ENCODE measurements around the gene FRMD4A.

FRMD4A gene

DNA sequence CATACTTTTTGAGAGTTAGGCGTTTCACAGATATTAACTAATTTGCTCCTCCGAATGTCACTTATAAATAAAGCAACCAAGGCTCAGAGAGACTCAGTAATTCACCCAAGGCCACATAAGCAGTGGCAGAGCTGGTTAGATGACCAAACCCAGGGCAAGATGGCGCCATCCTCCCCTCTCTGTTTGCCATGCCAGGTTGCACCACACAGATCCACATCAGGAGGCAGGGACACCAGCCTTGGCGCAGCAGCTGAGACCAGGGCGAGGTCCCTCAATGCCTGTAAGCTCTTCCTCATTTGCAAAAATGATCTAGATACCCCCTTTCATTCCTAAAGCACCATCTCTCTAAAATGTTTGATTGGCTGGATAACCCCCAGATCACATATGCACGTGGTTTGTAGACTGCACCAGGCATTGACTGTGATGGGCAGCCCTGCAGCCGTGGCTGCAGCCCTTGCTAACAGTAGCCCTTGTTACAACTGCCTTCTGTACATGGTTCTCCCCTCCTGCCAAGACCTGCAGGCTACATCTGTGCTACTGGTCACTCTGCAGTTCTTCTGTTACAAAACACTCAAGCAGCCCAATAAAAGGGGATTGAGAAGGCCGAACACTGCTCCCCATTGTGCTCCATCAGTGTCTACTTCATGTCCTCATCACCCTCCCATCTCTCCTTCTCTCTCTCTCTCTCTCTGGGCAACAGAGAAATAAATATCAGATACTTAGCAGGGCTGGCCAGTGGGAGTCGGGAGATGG is 445.3 kb downstream of the FRMD4A start:
- Histone ChIP-seq H3K9me2 (replicated peaks; ENCODE audit: control insufficient read depth, low read length) (no peaks in the 10 kb centered on the region), H3F3A (ENCODE audit: control insufficient read depth, insufficient read depth) (no peaks in the 10 kb centered on the region), H3K4me2 (ENCODE audit: low read length) (no peak overlapping the region), H3K79me2 (ENCODE audit: control insufficient read depth, low read length) (no peaks in the 10 kb centered on the region), H3K4me3 (ENCODE audit: low read length) (no peak overlapping the region), H3K27ac (ENCODE audit: low read depth, low read length) (no peak overlapping the region), H3K27me3 (ENCODE audit: control insufficient read depth, low read length) (peaks cover 43% of the 10 kb centered on the region), H3K36me3 (ENCODE audit: control insufficient read depth, low read length) (no peaks in the 10 kb centered on the region), H3K9me3 (ENCODE audit: control insufficient read depth, insufficient read depth, low read length) (no peaks in the 10 kb centered on the region), H4K20me1 (ENCODE audit: control insufficient read depth, insufficient read depth, low read depth, low read length) (no peaks in the 10 kb centered on the region), H3K4me1 (ENCODE audit: control insufficient read depth, low read length) (peaks cover 28% of the 10 kb centered on the region)
- TF ChIP-seq, protein P1, sequence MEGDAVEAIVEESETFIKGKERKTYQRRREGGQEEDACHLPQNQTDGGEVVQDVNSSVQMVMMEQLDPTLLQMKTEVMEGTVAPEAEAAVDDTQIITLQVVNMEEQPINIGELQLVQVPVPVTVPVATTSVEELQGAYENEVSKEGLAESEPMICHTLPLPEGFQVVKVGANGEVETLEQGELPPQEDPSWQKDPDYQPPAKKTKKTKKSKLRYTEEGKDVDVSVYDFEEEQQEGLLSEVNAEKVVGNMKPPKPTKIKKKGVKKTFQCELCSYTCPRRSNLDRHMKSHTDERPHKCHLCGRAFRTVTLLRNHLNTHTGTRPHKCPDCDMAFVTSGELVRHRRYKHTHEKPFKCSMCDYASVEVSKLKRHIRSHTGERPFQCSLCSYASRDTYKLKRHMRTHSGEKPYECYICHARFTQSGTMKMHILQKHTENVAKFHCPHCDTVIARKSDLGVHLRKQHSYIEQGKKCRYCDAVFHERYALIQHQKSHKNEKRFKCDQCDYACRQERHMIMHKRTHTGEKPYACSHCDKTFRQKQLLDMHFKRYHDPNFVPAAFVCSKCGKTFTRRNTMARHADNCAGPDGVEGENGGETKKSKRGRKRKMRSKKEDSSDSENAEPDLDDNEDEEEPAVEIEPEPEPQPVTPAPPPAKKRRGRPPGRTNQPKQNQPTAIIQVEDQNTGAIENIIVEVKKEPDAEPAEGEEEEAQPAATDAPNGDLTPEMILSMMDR (IDR thresholded peaks at IDR 0.05; ENCODE audit: low read depth, low read length, poor library complexity, severe bottlenecking), result no peak
- TF ChIP-seq EZH2phosphoT487 (IDR thresholded peaks at IDR 0.05; ENCODE audit: borderline replicate concordance, low read length), result no peak

DNA sequence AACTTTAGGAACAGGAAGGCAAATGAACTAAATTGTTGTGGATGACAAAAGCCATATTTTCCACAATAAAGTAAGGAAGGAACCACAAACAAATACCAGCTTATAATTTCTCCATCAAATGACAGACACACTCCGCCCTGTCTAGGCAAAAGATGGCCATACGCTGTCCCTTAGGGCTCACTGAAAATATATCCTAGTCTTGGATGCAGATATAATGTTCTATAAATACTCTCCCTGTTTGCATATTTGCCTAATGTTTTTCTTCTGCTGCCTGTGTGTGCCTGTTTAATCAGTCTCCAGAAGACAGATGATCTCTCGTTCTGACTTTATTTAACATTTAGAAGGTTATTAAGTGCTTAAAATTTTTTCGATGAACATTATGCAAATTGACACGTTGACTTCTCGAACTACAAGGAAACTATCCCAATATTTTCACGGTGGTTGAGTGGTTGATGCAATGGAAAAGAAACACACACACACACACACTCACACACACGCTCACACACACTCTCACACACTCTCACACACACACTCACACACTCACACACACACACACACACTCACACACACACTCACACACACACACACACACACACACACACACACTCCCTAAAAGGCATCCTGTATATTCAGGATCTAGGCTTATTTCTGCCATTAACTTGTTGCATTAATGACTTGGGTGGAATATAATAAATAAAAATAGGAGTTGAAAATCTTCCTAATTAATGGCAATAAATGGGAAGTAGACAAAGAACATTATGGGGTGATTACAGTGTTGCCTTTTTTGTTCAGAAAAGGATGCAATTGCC is 446.9 kb downstream of the FRMD4A start:
- Histone ChIP-seq H3K27ac (ENCODE audit: low read depth, low read length) (no peak overlapping the region), H3K4me3 (ENCODE audit: low read length) (no peak overlapping the region), H4K20me1 (ENCODE audit: control insufficient read depth, insufficient read depth, low read depth, low read length) (no peaks in the 10 kb centered on the region), H3K9me3 (ENCODE audit: control insufficient read depth, insufficient read depth, low read length) (no peaks in the 10 kb centered on the region), H3F3A (ENCODE audit: control insufficient read depth, insufficient read depth) (no peaks in the 10 kb centered on the region), H3K9me2 (replicated peaks; ENCODE audit: control insufficient read depth, low read length) (no peaks in the 10 kb centered on the region), H3K36me3 (ENCODE audit: control insufficient read depth, low read length) (no peaks in the 10 kb centered on the region), H3K27me3 (ENCODE audit: control insufficient read depth, low read length) (peaks cover 27% of the 10 kb centered on the region), H3K79me2 (ENCODE audit: control insufficient read depth, low read length) (no peaks in the 10 kb centered on the region), H3K4me2 (ENCODE audit: low read length) (0 out of 2 replicates have a peak overlapping the region, but pooled peaks have one; percentile 13), H3K4me1 (ENCODE audit: control insufficient read depth, low read length) (peaks cover 32% of the 10 kb centered on the region)
- TF ChIP-seq EZH2phosphoT487 (IDR thresholded peaks at IDR 0.05; ENCODE audit: borderline replicate concordance, low read length), result no peak
- TF ChIP-seq, protein P1 (IDR thresholded peaks at IDR 0.05; ENCODE audit: low read depth, low read length, poor library complexity, severe bottlenecking), result no peak

DNA sequence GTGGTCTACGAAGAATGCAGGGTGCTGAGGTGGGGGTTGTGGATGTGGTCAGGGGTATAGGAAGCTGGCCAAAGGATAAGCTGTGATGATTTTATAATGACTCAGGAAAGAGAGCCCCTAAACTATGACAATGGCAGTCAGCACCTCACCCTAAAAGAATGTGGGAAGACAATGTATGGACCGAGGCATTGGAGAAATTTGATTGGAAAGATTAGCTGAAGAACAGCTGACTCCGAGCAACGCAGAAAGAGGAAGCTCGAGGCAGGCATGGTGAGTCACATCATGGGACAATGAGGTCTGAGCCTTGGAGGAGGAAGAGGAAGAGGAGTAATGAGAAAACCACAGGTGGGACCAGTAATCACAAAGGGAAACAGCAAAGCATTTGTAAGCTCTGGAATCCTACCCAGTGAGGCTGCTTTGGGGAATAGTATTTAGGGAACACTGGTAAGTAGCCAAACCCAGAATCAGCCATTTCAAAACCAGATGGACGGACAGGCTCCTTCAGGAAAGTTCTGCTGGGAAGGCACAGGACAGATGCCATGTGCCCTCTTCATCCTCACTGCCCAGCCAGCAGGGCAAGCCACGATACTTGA is 448.5 kb downstream of the FRMD4A start:
- Histone ChIP-seq H3K9me3 (ENCODE audit: control insufficient read depth, insufficient read depth, low read length) (no peaks in the 10 kb centered on the region), H3K9me2 (replicated peaks; ENCODE audit: control insufficient read depth, low read length) (no peaks in the 10 kb centered on the region), H3K36me3 (ENCODE audit: control insufficient read depth, low read length) (no peaks in the 10 kb centered on the region), H3K79me2 (ENCODE audit: control insufficient read depth, low read length) (no peaks in the 10 kb centered on the region), H3K4me3 (ENCODE audit: low read length) (peak overlapping the region; percentile 36; the same call in 1 of the 2 replicates), H3F3A (ENCODE audit: control insufficient read depth, insufficient read depth) (no peaks in the 10 kb centered on the region), H3K4me2 (ENCODE audit: low read length) (peak overlapping the region; percentile 57), H3K4me1 (ENCODE audit: control insufficient read depth, low read length) (peaks cover 48% of the 10 kb centered on the region), H3K27me3 (ENCODE audit: control insufficient read depth, low read length) (peaks cover 13% of the 10 kb centered on the region; the same call in 1 of the 2 replicates), H3K27ac (ENCODE audit: low read depth, low read length) (no peak overlapping the region), H4K20me1 (ENCODE audit: control insufficient read depth, insufficient read depth, low read depth, low read length) (no peaks in the 10 kb centered on the region)
- TF ChIP-seq EZH2phosphoT487 (IDR thresholded peaks at IDR 0.05; ENCODE audit: borderline replicate concordance, low read length), result no peak
- TF ChIP-seq, protein P1 (IDR thresholded peaks at IDR 0.05; ENCODE audit: low read depth, low read length, poor library complexity, severe bottlenecking), result no peak
